Neural progenitor cell (in vitro differentiated cells): ENCODE measurements around the gene ADCY9.

ENCODE experiments used
- CTCF ChIP-seq: fragments of 200-600 bp; sonication (generic); IDR thresholded peaks from 2 replicates; pipeline ENCODE4 v1.5.1; 2017; ENCODE audit warnings: antibody characterized with exemption, mild to moderate bottlenecking
- EZH2 ChIP-seq: fragments of 200-600 bp; sonication (generic); IDR thresholded peaks from 2 replicates; pipeline ENCODE4 v1.6.1; 2017; ENCODE audit warnings: antibody characterized with exemption, mild to moderate bottlenecking, moderate library complexity

GRCh38 chr16:4038448-4038847 lies 77.8 kb downstream of the ADCY9 start:
- TF ChIP-seq EZH2 (no peak), CTCF (no peak)
